Hepatocyte (in vitro differentiated cells): ENCODE measurements around the gene SDR42E1. TPM values are rescaled to one million over a fixed set of nuclear protein-coding genes. Genes with fewer than 3 reads are reported as not detected.

Source experiments
- DNase-seq: peaks from one replicate; pipeline ENCODE4 v3.0.0-alpha.2; 2016; ENCODE audit warnings: low spot score
- H2AFZ ChIP-seq: fragments of 200-600 bp; sonication (generic); 2 replicates; pipeline ENCODE4 v1.6.0; 2016; ENCODE audit warnings: antibody characterized with exemption, mild to moderate bottlenecking
- H3K27ac ChIP-seq: fragments of 200-600 bp; sonication (generic); 2 replicates; pipeline ENCODE4 v1.5.1; 2016; ENCODE audit warnings: mild to moderate bottlenecking
- H3K27me3 ChIP-seq: fragments of 200-600 bp; sonication (generic); 2 replicates; pipeline ENCODE4 v1.6.1; 2016
- H3K36me3 ChIP-seq: fragments of 200-600 bp; sonication (generic); replicated peaks from 2 replicates; pipeline ENCODE4 v1.5.1; 2016; ENCODE audit warnings: low read depth; ENCODE audit not compliant: insufficient read depth
- H3K4me1 ChIP-seq: fragments of 200-600 bp; sonication (generic); 2 replicates; pipeline ENCODE4 v1.5.1; 2016; ENCODE audit warnings: mild to moderate bottlenecking, moderate library complexity; ENCODE audit not compliant: insufficient read depth
- H3K4me2 ChIP-seq: fragments of 200-600 bp; sonication (generic); 2 replicates; pipeline ENCODE4 v1.6.0; 2016
- H3K4me3 ChIP-seq: fragments of 200-600 bp; sonication (generic); 2 replicates; pipeline ENCODE4 v1.5.1; 2016; ENCODE audit warnings: mild to moderate bottlenecking
- H3K79me2 ChIP-seq: fragments of 200-600 bp; sonication (generic); 2 replicates; pipeline ENCODE4 v1.6.0; 2017; ENCODE audit warnings: mild to moderate bottlenecking
- H3K9me2 ChIP-seq: fragments of 200-600 bp; sonication (generic); replicated peaks from 2 replicates; pipeline ENCODE4 v1.6.0; 2017; ENCODE audit warnings: mild to moderate bottlenecking; ENCODE audit not compliant: insufficient read depth
- H3K9me3 ChIP-seq: fragments of 200-600 bp; sonication (generic); 2 replicates; pipeline ENCODE4 v1.5.1; 2016; ENCODE audit warnings: low read depth, mild to moderate bottlenecking
- H4K20me1 ChIP-seq: fragments of 200-600 bp; sonication (generic); 2 replicates; pipeline ENCODE4 v1.6.0; 2016; ENCODE audit warnings: mild to moderate bottlenecking; ENCODE audit not compliant: insufficient read depth, poor library complexity, severe bottlenecking
- CTCF ChIP-seq: fragments of 200-600 bp; sonication (generic); IDR thresholded peaks from 2 replicates; pipeline ENCODE4 v1.5.1; 2016; ENCODE audit warnings: antibody characterized with exemption, mild to moderate bottlenecking; ENCODE audit not compliant: poor library complexity
- EZH2 ChIP-seq: fragments of 200-600 bp; sonication (generic); IDR thresholded peaks from 2 replicates; pipeline ENCODE4 v1.6.1; 2016; ENCODE audit warnings: antibody characterized with exemption, mild to moderate bottlenecking, borderline replicate concordance
- EZH2phosphoT487 ChIP-seq: fragments of 200-600 bp; sonication (generic); IDR thresholded peaks from one replicate; pipeline ENCODE4 v1.6.1; 2018; ENCODE audit warnings: antibody characterized with exemption, mild to moderate bottlenecking, low read depth, moderate library complexity; ENCODE audit not compliant: unreplicated experiment, severe bottlenecking
- WGBS: methylation state at CpG from one replicate; pipeline ENCODE4 v1.1.6; 2016; ENCODE audit warnings: low lambda C conversion rate; ENCODE audit errors: missing lambda C conversion rate; 5-methylcytosine and 5-hydroxymethylcytosine counted together
- polyA plus RNA-seq: library from polyadenylated mRNA; unstranded; fragments of >200 nt; fragmentation: Nextera tagmentation; extraction: Ambion mirVana; gene quantifications from 2 replicates; pipeline ENCODE4 v1.2.1, GENCODE V29; 2016
- total RNA-seq: library from RNA; depleted of rRNA; stranded (reverse); fragments of >200 nt; gene quantifications from 2 replicates; pipeline ENCODE4 v1.2.3, GENCODE V29; 2014

Gene SDR42E1
- total RNA-seq = not detected in 2 replicates
- 0.04 TPM in 1 of 2 replicates, not detected in the other for polyA plus RNA-seq

- H3K79me2 ChIP-seq = no peaks in the 10 kb centered on the region
- 97% methylated on average over 32 of the region's 32 CpGs for WGBS
- H4K20me1 ChIP-seq = no peaks in the 10 kb centered on the region
- TF ChIP-seq EZH2 (no peak), EZH2phosphoT487 (no peak), CTCF (no peak)
- no peaks in the 10 kb centered on the region for H3K27me3 ChIP-seq
- no peaks in the 10 kb centered on the region for H3K9me2 ChIP-seq
- DNase-seq = no peak
- H3K4me1 ChIP-seq = no peaks in the 10 kb centered on the region
- H2AFZ ChIP-seq = no peak within 1 kb of the TSS
- H3K4me3 ChIP-seq = no peak within 1 kb of the TSS
- no peak within 1 kb of the TSS for H3K4me2 ChIP-seq
- H3K9me3 ChIP-seq = no peaks in the 10 kb centered on the region
- no peaks in the 10 kb centered on the region for H3K36me3 ChIP-seq
- H3K27ac ChIP-seq = no peak within 1 kb of the TSS
Observed at GRCh38 chr16:82011199-82011641, at the start of gene SDR42E1. SDR42E1 (minus strand) TSS chr16:82011470; CDS start chr16:82000858, 10,612 bp downstream.

GRCh38 chr16:82059983-82060421 lies 48.7 kb upstream of the SDR42E1 start:
- H3K27ac ChIP-seq = peak overlapping the region; percentile 38
- no peaks in the 10 kb centered on the region for H3K27me3 ChIP-seq
- H3K9me3 ChIP-seq = no peaks in the 10 kb centered on the region
- no peak for DNase-seq
- H3K4me2 ChIP-seq = peak overlapping the region; percentile 12
- H2AFZ ChIP-seq = no peak overlapping the region
- WGBS = 15% methylated on average over 1 of the region's 1 CpG
- no peaks in the 10 kb centered on the region for H3K9me2 ChIP-seq
- no peaks in the 10 kb centered on the region for H4K20me1 ChIP-seq
- H3K79me2 ChIP-seq = peaks cover 58% of the 10 kb centered on the region
- H3K36me3 ChIP-seq = no peaks in the 10 kb centered on the region
- H3K4me3 ChIP-seq = no peak overlapping the region
- peaks cover 31% of the 10 kb centered on the region for H3K4me1 ChIP-seq
- TF ChIP-seq EZH2phosphoT487 = no peak
- no peak for TF ChIP-seq EZH2
- TF ChIP-seq CTCF = no peak

- H3K36me3 ChIP-seq = no peaks in the 10 kb centered on the region
- no peak overlapping the region for H3K4me3 ChIP-seq
- H3K4me1 ChIP-seq = peaks cover 31% of the 10 kb centered on the region
- no peaks in the 10 kb centered on the region for H3K9me3 ChIP-seq
- no peaks in the 10 kb centered on the region for H4K20me1 ChIP-seq
- DNase-seq = no peak
- peak overlapping the region; percentile 38 for H3K27ac ChIP-seq
- H3K27me3 ChIP-seq = no peaks in the 10 kb centered on the region
- H3K4me2 ChIP-seq = no peak overlapping the region
- peaks cover 58% of the 10 kb centered on the region for H3K79me2 ChIP-seq
- no peaks in the 10 kb centered on the region for H3K9me2 ChIP-seq
- WGBS = 63% methylated on average over 8 of the region's 8 CpGs
- no peak for TF ChIP-seq EZH2
- no peak for TF ChIP-seq CTCF
- no peak for TF ChIP-seq EZH2phosphoT487
- no peak overlapping the region for H2AFZ ChIP-seq
Observed at GRCh38 chr16:82059161-82059982, 48.1 kb upstream of the SDR42E1 start.
